Loucy (cell line): Measurements from ENCODE around the gene CSN3.
A peak's percentile ranks its signal among the peaks of the same experiment; 100 is the strongest.

Experiments
- H2AFZ ChIP-seq: fragments of 200-600 bp; sonication (generic); 2 replicates; pipeline ENCODE4 v1.6.0; 2016; ENCODE audit warnings: antibody characterized with exemption, mild to moderate bottlenecking, low read length, moderate library complexity
- H3F3A ChIP-seq: fragments of 200-600 bp; 2 replicates; pipeline ENCODE4 v1.6.0; 2016; ENCODE audit warnings: antibody characterized with exemption, low read depth, mild to moderate bottlenecking
- H3K27me3 ChIP-seq: fragments of 200-600 bp; sonication (generic); 2 replicates; pipeline ENCODE4 v1.6.1; 2014; ENCODE audit warnings: low read length, mild to moderate bottlenecking; ENCODE audit not compliant: insufficient read depth, poor library complexity, severe bottlenecking
- H3K36me3 ChIP-seq: fragments of 200-600 bp; sonication (generic); 2 replicates; pipeline ENCODE4 v1.6.1; 2016; ENCODE audit warnings: low read length; ENCODE audit not compliant: insufficient read depth
- H3K4me1 ChIP-seq: fragments of 200-600 bp; sonication (generic); 2 replicates; pipeline ENCODE4 v1.5.1; 2014; ENCODE audit warnings: low read length, mild to moderate bottlenecking; ENCODE audit not compliant: insufficient read depth, poor library complexity, severe bottlenecking
- H3K4me2 ChIP-seq: fragments of 200-600 bp; sonication (generic); 2 replicates; pipeline ENCODE4 v1.6.0; 2014; ENCODE audit warnings: antibody characterized with exemption, low read length, low read depth, mild to moderate bottlenecking; ENCODE audit not compliant: poor library complexity, severe bottlenecking
- H3K4me3 ChIP-seq: fragments of 200-600 bp; sonication (generic); 2 replicates; pipeline ENCODE4 v1.5.1; 2014; ENCODE audit warnings: low read length, mild to moderate bottlenecking, mixed read lengths; ENCODE audit not compliant: poor library complexity, severe bottlenecking
- H3K79me2 ChIP-seq: fragments of 200-600 bp; sonication (generic); 2 replicates; pipeline ENCODE4 v1.6.1; 2014; ENCODE audit warnings: low read length; ENCODE audit not compliant: insufficient read depth
- H3K9ac ChIP-seq: fragments of 200-600 bp; sonication (generic); 2 replicates; pipeline ENCODE4 v1.6.0; 2014; ENCODE audit warnings: mild to moderate bottlenecking, low read depth, low read length, moderate library complexity; ENCODE audit not compliant: poor library complexity, severe bottlenecking
- H3K9me2 ChIP-seq: fragments of 200-600 bp; sonication (generic); replicated peaks from 2 replicates; pipeline ENCODE4 v1.6.1; 2016; ENCODE audit warnings: low read depth, low read length, mixed read lengths
- H3K9me3 ChIP-seq: fragments of 200-600 bp; sonication (generic); 2 replicates; pipeline ENCODE4 v1.6.1; 2014; ENCODE audit warnings: mild to moderate bottlenecking, antibody characterized with exemption, low read length, low read depth; ENCODE audit not compliant: insufficient read depth
- H4K20me1 ChIP-seq: fragments of 200-600 bp; sonication (generic); 2 replicates; pipeline ENCODE4 v1.6.0; 2014; ENCODE audit warnings: antibody characterized with exemption, low read length, mild to moderate bottlenecking; ENCODE audit not compliant: insufficient read depth, poor library complexity, severe bottlenecking
- EZH2phosphoT487 ChIP-seq: fragments of 200-600 bp; IDR thresholded peaks from 2 replicates; pipeline ENCODE4 v1.6.1; 2018; ENCODE audit warnings: antibody characterized with exemption, mild to moderate bottlenecking, moderate library complexity, borderline replicate concordance
- TF ChIP-seq, protein P1 (sequence below): fragments of 200-600 bp; sonication (generic); conservative IDR thresholded peaks from 2 replicates; pipeline ENCODE4 v1.5.1; 2014; ENCODE audit warnings: mild to moderate bottlenecking, antibody characterized with exemption, low read length

CSN3 gene

DNA sequence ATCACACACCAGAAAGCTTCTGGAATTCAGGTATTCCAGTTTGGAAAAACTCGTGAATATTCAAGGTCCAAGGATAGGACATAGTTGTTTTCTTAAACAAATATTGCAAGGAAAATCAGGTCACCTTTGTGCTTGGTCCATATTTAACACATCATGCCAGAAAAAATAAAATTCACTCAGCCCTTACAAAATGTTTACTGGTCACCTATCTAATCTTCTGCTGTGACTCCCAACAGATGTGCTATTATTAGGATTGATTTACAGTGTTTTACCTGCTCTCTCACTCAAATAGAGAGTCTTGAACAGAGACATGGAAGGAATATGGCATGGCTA lies 9.5 kb downstream of the CSN3 start:
- Histone ChIP-seq H4K20me1 (no peaks in the 10 kb centered on the region), H3K9me3 (no peaks in the 10 kb centered on the region), H3K4me1 (no peaks in the 10 kb centered on the region), H3K9me2 (no peaks in the 10 kb centered on the region), H3K4me3 (no peak overlapping the region), H3K4me2 (no peak overlapping the region), H3K79me2 (no peaks in the 10 kb centered on the region), H2AFZ (no peak overlapping the region), H3F3A (no peaks in the 10 kb centered on the region), H3K9ac (no peak overlapping the region), H3K36me3 (no peaks in the 10 kb centered on the region), H3K27me3 (no peaks in the 10 kb centered on the region)
- TF ChIP-seq, protein P1, sequence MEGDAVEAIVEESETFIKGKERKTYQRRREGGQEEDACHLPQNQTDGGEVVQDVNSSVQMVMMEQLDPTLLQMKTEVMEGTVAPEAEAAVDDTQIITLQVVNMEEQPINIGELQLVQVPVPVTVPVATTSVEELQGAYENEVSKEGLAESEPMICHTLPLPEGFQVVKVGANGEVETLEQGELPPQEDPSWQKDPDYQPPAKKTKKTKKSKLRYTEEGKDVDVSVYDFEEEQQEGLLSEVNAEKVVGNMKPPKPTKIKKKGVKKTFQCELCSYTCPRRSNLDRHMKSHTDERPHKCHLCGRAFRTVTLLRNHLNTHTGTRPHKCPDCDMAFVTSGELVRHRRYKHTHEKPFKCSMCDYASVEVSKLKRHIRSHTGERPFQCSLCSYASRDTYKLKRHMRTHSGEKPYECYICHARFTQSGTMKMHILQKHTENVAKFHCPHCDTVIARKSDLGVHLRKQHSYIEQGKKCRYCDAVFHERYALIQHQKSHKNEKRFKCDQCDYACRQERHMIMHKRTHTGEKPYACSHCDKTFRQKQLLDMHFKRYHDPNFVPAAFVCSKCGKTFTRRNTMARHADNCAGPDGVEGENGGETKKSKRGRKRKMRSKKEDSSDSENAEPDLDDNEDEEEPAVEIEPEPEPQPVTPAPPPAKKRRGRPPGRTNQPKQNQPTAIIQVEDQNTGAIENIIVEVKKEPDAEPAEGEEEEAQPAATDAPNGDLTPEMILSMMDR = no peak
- TF ChIP-seq EZH2phosphoT487 = no peak

DNA sequence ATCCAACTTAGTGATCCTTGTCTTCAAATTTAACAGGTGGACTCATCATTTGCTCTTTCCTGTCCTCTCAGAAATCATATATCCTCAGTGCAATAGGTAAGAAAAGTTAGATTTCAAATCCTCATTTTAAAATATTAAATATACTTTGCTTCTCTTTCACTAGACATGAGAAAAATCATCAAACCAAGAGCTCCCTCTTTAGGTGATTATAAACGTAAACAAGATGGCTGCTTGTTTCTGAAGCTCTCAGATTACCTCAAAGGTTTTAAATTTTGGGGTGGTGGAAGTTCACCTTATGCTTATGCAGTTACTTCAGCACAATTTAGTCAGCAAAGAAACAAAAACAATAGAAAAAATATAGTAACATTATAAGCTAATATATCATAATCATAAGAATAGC lies 27.3 kb downstream of the CSN3 start:
- no peaks in the 10 kb centered on the region for H3K9me2 ChIP-seq
- H3F3A ChIP-seq = no peaks in the 10 kb centered on the region
- TF ChIP-seq EZH2phosphoT487 = no peak
- TF ChIP-seq, protein P1 = peak; percentile 42
- no peaks in the 10 kb centered on the region for H4K20me1 ChIP-seq
- no peaks in the 10 kb centered on the region for H3K9me3 ChIP-seq
- H2AFZ ChIP-seq = no peak overlapping the region
- H3K4me1 ChIP-seq = no peaks in the 10 kb centered on the region
- H3K79me2 ChIP-seq = no peaks in the 10 kb centered on the region
- H3K36me3 ChIP-seq = no peaks in the 10 kb centered on the region
- H3K4me3 ChIP-seq = no peak overlapping the region
- no peaks in the 10 kb centered on the region for H3K27me3 ChIP-seq
- H3K9ac ChIP-seq = no peak overlapping the region
- no peak overlapping the region for H3K4me2 ChIP-seq

DNA sequence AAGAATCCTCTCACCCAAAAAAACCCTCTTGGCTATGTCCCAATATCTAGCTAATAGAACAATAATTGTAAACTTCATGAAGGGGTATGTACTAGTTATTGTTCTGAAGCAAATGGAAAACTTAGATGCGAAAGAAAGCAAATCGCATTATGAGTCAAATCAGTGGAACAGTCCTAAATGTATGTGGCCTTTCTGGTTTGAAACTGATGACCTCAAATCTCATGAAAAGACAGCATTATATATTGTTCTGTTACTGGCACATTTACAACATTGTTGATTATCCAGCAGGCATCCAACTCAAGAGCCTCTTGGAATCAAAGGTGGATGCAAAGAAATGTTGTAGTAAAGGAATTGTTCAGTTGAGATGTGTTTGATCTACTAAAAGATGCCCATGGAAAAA lies 34.7 kb downstream of the CSN3 start:
- no peak for TF ChIP-seq EZH2phosphoT487
- TF ChIP-seq, protein P1 = no peak
- no peaks in the 10 kb centered on the region for H3F3A ChIP-seq
- no peak overlapping the region for H2AFZ ChIP-seq
- H3K4me1 ChIP-seq = no peaks in the 10 kb centered on the region
- H3K9me2 ChIP-seq = no peaks in the 10 kb centered on the region
- H3K4me2 ChIP-seq = no peak overlapping the region
- H3K9ac ChIP-seq = no peak overlapping the region
- H3K4me3 ChIP-seq = no peak overlapping the region
- H3K9me3 ChIP-seq = no peaks in the 10 kb centered on the region
- H3K79me2 ChIP-seq = no peaks in the 10 kb centered on the region
- H3K27me3 ChIP-seq = no peaks in the 10 kb centered on the region
- H4K20me1 ChIP-seq = no peaks in the 10 kb centered on the region
- H3K36me3 ChIP-seq = no peaks in the 10 kb centered on the region
